Colonic mucosa (tissue), 4 donors: ENCODE results near the gene TRMU. TPM values are rescaled to one million over a fixed set of nuclear protein-coding genes. Genes with fewer than 3 reads are reported as not detected.
"Not testable (repeated sequence)": the region's sequence is repeated elsewhere in the genome, so short reads cannot be mapped to it uniquely, and the experiment has no call there.

Source experiments
- DNase-seq: peaks from one replicate; pipeline ENCODE4 v3.0.0-alpha.2; 2020
- H3K27ac ChIP-seq: fragments of 200-600 bp; one replicate; pipeline ENCODE4 v1.8.0; 2021
- H3K27me3 ChIP-seq: fragments of 200-600 bp; one replicate; pipeline ENCODE4 v1.8.0; 2021
- H3K36me3 ChIP-seq: fragments of 200-600 bp; one replicate; pipeline ENCODE4 v1.8.0; 2021
- H3K4me1 ChIP-seq: fragments of 200-600 bp; one replicate; pipeline ENCODE4 v1.8.0; 2021; ENCODE audit warnings: mild to moderate bottlenecking
- H3K4me3 ChIP-seq: fragments of 200-600 bp; one replicate; pipeline ENCODE4 v1.8.0; 2021
- H3K9ac ChIP-seq, 2 donors: one replicate each; pipeline ENCODE4 v1.7.0; 2013; ENCODE audit warnings: control low read depth in 2 of 2, low read depth in 2 of 2, low read length in 2 of 2
- H3K9me3 ChIP-seq: fragments of 200-600 bp; one replicate; pipeline ENCODE4 v1.8.0; 2021
- intact Hi-C: fragments of 100-400 bp; cut with DNase I; formaldehyde crosslinking; loops from one replicate; pipeline ENCODE4 v1.14.1; 2022
- total RNA-seq, 2 donors: library from RNA; stranded (reverse); fragmentation: NEBNext Ultra II Directional in 1 of 2; extraction: Animal tissue kit (Norgen Biotek cat#: 25700) in 1 of 2; gene quantifications; one replicate each; pipeline ENCODE4 v1.2.1, GENCODE V29; 2021
- TF ChIP-seq, protein P1 (sequence below): fragments of 200-600 bp; IDR thresholded peaks from one replicate; pipeline ENCODE4 v1.8.0; 2022; ENCODE audit warnings: antibody characterized with exemption, mild to moderate bottlenecking
- donor health status: healthy.
- donor health status: DM: no; HTN: no; CAD: no.
- donor health status: DM: no; HTN: no; CAD: no.

The TRMU gene
- total RNA-seq, 2 donors from 2014 or later: 25.2 to 71.8 TPM

DNA sequence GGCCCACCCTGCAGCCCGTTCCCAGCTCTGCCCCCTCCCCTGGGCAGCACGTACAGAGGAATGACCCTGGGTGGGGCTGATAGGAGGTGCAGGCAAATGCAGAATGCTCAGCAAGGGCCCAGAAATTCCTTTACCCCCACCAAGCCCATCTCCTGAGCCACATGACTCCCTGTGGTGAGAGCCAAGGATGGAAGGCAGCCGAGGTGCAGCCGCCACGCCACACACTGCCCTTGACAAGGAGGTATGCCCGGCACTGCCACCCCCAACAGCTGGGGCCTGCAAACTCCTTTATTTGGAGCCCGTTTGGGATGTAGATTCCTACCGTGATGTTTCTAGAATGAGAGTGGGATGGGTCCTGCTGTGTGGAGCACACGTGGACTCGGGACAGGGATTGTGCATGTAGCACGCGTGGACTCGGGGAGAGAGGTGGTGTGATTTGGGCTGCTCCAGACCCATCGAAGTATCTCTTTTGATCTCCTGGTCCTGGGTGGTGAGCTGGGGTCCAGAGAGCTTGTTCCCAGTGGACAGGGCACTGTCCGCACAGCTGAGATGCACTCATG, 25.9 kb upstream of the TRMU start:
- DNase-seq: no peak
- Histone ChIP-seq H3K9ac (no peak overlapping the region), H3K36me3 (no peaks in the 10 kb centered on the region), H3K9me3 (no peaks in the 10 kb centered on the region), H3K4me1 (no peaks in the 10 kb centered on the region), H3K27me3 (no peaks in the 10 kb centered on the region), H3K27ac (no peak overlapping the region), H3K4me3 (no peak overlapping the region)
- TF ChIP-seq, protein P1, sequence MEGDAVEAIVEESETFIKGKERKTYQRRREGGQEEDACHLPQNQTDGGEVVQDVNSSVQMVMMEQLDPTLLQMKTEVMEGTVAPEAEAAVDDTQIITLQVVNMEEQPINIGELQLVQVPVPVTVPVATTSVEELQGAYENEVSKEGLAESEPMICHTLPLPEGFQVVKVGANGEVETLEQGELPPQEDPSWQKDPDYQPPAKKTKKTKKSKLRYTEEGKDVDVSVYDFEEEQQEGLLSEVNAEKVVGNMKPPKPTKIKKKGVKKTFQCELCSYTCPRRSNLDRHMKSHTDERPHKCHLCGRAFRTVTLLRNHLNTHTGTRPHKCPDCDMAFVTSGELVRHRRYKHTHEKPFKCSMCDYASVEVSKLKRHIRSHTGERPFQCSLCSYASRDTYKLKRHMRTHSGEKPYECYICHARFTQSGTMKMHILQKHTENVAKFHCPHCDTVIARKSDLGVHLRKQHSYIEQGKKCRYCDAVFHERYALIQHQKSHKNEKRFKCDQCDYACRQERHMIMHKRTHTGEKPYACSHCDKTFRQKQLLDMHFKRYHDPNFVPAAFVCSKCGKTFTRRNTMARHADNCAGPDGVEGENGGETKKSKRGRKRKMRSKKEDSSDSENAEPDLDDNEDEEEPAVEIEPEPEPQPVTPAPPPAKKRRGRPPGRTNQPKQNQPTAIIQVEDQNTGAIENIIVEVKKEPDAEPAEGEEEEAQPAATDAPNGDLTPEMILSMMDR: no peak
- intact Hi-C loops: no loop called here

DNA sequence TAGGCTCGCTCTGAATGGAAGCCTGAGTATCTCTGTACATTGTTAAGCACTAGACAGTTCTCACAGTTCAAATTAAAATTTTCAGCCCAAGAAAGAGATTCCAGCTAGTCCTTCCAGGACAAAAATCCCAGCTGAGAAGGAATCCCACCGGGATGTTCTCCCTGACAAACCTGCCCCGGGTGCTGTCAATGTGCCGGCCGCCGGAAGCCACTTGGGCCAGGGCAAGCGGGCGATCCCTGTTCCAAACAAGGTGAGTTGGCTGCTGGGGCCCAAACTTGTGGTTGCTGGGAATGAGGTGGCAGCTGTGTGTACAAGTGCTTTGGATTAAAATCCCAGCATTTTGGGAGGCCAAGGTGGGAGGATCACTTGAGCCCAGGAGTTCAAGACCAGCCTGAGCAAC, 23.5 kb upstream of the TRMU start:
- DNase-seq: no peak
- Histone ChIP-seq H3K27me3 (no peaks in the 10 kb centered on the region), H3K9ac (no peak overlapping the region), H3K36me3 (no peaks in the 10 kb centered on the region), H3K9me3 (no peaks in the 10 kb centered on the region), H3K4me1 (no peaks in the 10 kb centered on the region), H3K4me3 (no peak overlapping the region), H3K27ac (no peak overlapping the region)
- intact Hi-C loops: no loop called here
- TF ChIP-seq, protein P1: no peak

DNA sequence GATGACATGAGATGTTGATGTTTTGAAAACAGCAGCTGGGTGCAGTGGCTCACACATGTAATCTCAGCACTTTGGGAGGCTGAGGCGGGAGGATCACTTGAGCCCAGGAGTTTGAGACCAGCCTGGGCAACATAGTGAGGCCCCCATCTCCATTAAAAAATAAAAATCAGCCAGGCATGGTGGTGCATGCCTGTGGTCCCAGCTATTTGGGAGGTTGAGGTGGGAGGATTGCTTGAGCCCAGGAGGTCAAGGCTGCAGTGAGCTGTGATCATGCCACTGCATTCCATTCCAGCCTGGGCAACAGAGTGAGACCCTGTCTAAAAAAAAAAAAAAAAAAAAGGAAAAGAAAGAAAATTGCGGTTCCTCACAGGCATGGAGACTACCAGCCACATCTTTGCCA, 22.7 kb upstream of the TRMU start:
- intact Hi-C loops, H3K9me3 ChIP-seq, DNase-seq, H3K9ac ChIP-seq, H3K36me3 ChIP-seq, H3K4me3 ChIP-seq, H3K27me3 ChIP-seq, H3K4me1 ChIP-seq, H3K27ac ChIP-seq: not testable (repeated sequence)

DNA sequence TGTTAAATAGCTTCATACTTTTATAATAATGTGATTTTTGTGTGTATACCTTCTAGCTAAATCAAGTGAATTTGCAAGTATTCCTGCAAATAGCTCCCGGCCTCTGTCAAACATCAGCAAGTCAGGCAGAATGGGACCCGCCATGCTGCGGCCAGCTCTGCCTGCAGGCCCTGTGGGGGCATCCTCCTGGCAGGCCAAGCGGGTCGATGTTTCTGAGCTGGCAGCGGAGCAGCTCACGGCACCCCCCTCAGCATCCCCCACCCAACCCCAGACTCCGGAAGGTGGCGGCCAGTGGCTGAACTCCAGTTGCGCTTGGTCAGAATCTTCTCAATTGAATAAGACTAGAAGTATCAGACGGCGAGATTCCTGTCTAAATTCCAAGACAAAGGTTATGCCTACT, 19.5 kb upstream of the TRMU start:
- no peak for DNase-seq
- H3K4me3 ChIP-seq: no peak overlapping the region
- intact Hi-C loops: loop anchor here (2.0 to 5.0 kb wide), 2 partner anchors 193 to 324 kb away; no protein-coding TSS in a partner anchor
- H3K27ac ChIP-seq: no peak overlapping the region
- no peaks in the 10 kb centered on the region for H3K27me3 ChIP-seq
- TF ChIP-seq, protein P1: no peak
- H3K4me1 ChIP-seq: no peaks in the 10 kb centered on the region
- no peaks in the 10 kb centered on the region for H3K9me3 ChIP-seq
- H3K9ac ChIP-seq: no peak overlapping the region
- no peaks in the 10 kb centered on the region for H3K36me3 ChIP-seq

DNA sequence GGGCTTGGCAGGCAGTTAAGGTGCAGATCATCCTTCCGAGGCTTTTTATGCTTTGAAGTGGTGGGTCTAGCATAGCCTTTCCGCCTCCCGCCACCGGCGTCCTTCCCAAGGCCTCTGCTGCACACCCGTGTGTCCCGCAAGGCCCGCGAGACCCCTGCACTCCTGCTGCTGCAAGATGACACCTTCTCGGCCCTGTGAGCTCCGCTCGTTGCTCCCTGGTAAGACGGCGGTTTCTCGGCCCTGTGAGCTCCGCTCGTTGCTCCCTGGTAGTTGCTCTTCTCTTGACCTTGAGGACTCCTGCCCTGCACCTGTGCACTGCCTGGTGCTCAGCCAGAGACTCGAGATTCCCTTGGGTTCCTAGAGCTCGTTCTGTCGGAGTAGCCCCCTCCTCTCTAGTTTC, 17.9 kb upstream of the TRMU start:
- DNase-seq: no peak
- Histone ChIP-seq H3K4me3 (no peak overlapping the region), H3K9me3 (no peaks in the 10 kb centered on the region), H3K36me3 (no peaks in the 10 kb centered on the region), H3K4me1 (no peaks in the 10 kb centered on the region), H3K9ac (no peak overlapping the region), H3K27ac (no peak overlapping the region), H3K27me3 (no peaks in the 10 kb centered on the region)
- intact Hi-C loops: loop anchor here (5.0 kb wide), 1 partner anchor 325 kb away; no protein-coding TSS in a partner anchor
- TF ChIP-seq, protein P1: no peak

DNA sequence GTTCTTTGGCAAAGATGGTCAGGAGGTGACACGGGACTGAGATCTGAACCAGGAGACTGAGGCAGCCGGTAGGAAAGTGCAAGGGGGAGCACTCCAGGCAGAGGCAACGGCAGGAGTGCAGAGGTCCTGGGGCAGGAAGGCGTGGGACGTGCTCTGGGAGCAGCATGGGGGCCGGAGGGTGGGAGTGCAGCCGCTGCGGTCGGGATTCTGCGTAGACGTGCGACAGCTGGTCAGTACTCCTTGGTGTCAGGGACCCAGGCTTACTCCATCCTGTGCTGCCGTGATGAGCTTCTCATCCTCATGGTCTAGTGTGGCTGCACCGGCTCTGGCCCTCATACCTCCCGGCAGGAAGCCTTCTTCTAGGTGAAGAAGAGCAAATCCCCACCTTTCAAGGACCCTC, 16.9 kb upstream of the TRMU start:
- Histone ChIP-seq H3K9me3 (no peaks in the 10 kb centered on the region), H3K36me3 (no peaks in the 10 kb centered on the region), H3K4me3 (no peak overlapping the region), H3K9ac (no peak overlapping the region), H3K27ac (no peak overlapping the region), H3K27me3 (no peaks in the 10 kb centered on the region), H3K4me1 (no peaks in the 10 kb centered on the region)
- no peak for DNase-seq
- intact Hi-C loops: loop anchor here (5.0 kb wide), 1 partner anchor 326 kb away; no protein-coding TSS in a partner anchor
- TF ChIP-seq, protein P1: no peak
